HEK293 (cell line): ENCODE results near the gene TMEM135.
"Not testable (repeated sequence)": the region's sequence is repeated elsewhere in the genome, so short reads cannot be mapped to it uniquely, and the experiment has no call there.

Experiments used
- CTCF ChIA-PET: fragments of 350-600 bp; formaldehyde crosslinking; extraction: SDS; loops from one replicate; lab custom pipeline; 2021; ENCODE audit warnings: antibody characterized with exemption; lab: Yijun Ruan, JAX
- POLR2A ChIA-PET: fragments of 300-600 bp; formaldehyde crosslinking; extraction: SDS; loops from one replicate; lab custom pipeline; 2020; ENCODE audit warnings: antibody characterized with exemption, inconsistent platforms; lab: Yijun Ruan, JAX
- H3K27ac ChIP-seq: fragments of 200-500 bp; sonication (Bioruptor generic); 2 replicates; pipeline ENCODE4 v1.5.1; 2014; ENCODE audit warnings: low read depth, low read length, control low read depth, inconsistent platforms; ENCODE audit errors: extremely low read depth
- H3K36me3 ChIP-seq, 2 experiments: fragments of 200-500 bp in 1 of 2; sonication (Bioruptor generic) in 1 of 2; 1 replicate in 1 of 2; 2 replicates in 1 of 2; pipeline ENCODE4 v1.5.1; 2014 to 2017; ENCODE audit warnings: inconsistent platforms in 2 of 2, low read length in 2 of 2; ENCODE audit not compliant: control insufficient read depth in 2 of 2, insufficient read depth in 1 of 2
- H3K4me1 ChIP-seq: fragments of 200-500 bp; sonication (Bioruptor generic); 2 replicates; pipeline ENCODE4 v1.5.1; 2014; ENCODE audit warnings: mild to moderate bottlenecking, low read length, inconsistent platforms; ENCODE audit not compliant: control insufficient read depth, insufficient read depth
- H3K4me3 ChIP-seq: 2 replicates; pipeline ENCODE4 v1.5.1; 2011; ENCODE audit warnings: low read depth, mild to moderate bottlenecking, control low read depth, low read length, moderate library complexity
- H3K9me3 ChIP-seq: fragments of 200-500 bp; sonication (Bioruptor generic); 2 replicates; pipeline ENCODE4 v1.5.1; 2014; ENCODE audit warnings: low read depth, low read length, inconsistent platforms; ENCODE audit not compliant: control insufficient read depth, insufficient read depth
- FEZF1 ChIP-seq: fragments of 450-650 bp; formaldehyde crosslinking; IDR thresholded peaks from 2 replicates; pipeline ENCODE4 v1.5.1; 2016; ENCODE audit warnings: missing biosample characterization, missing genetic modification characterization
- SALL2 ChIP-seq: fragments of 450-650 bp; formaldehyde crosslinking; IDR thresholded peaks from 2 replicates; pipeline ENCODE4 v1.5.0; 2017; ENCODE audit warnings: missing biosample characterization, mild to moderate bottlenecking, missing genetic modification characterization, borderline replicate concordance
- SP2 ChIP-seq: fragments of 450-650 bp; formaldehyde crosslinking; IDR thresholded peaks from 2 replicates; pipeline ENCODE4 v1.5.1; 2016; ENCODE audit warnings: missing biosample characterization, missing genetic modification characterization
- ZBTB17 ChIP-seq: fragments of 450-650 bp; formaldehyde crosslinking; IDR thresholded peaks from 2 replicates; pipeline ENCODE4 v1.5.1; 2016; ENCODE audit warnings: missing biosample characterization, missing genetic modification characterization
- ZBTB7A ChIP-seq: fragments of 450-650 bp; formaldehyde crosslinking; IDR thresholded peaks from 2 replicates; pipeline ENCODE4 v1.5.1; 2016; ENCODE audit warnings: low read depth, missing biosample characterization, missing genetic modification characterization
- ZEB2 ChIP-seq: fragments of 450-650 bp; formaldehyde crosslinking; IDR thresholded peaks from 2 replicates; pipeline ENCODE4 v1.5.1; 2016; ENCODE audit warnings: missing biosample characterization, missing genetic modification characterization
- ZFHX2 ChIP-seq: fragments of 450-650 bp; formaldehyde crosslinking; conservative IDR thresholded peaks from 2 replicates; pipeline ENCODE4 v1.5.1; 2016; ENCODE audit warnings: missing biosample characterization, missing genetic modification characterization
- ZNF121 ChIP-seq: fragments of 450-650 bp; formaldehyde crosslinking; IDR thresholded peaks from 2 replicates; pipeline ENCODE4 v1.5.1; 2016; ENCODE audit warnings: missing biosample characterization, missing genetic modification characterization
- ZNF174 ChIP-seq: fragments of 450-650 bp; formaldehyde crosslinking; IDR thresholded peaks from 2 replicates; pipeline ENCODE4 v1.5.0; 2017; ENCODE audit warnings: missing biosample characterization, mild to moderate bottlenecking, missing genetic modification characterization
- ZNF2 ChIP-seq: fragments of 450-650 bp; formaldehyde crosslinking; IDR thresholded peaks from 2 replicates; pipeline ENCODE4 v1.5.1; 2016; ENCODE audit warnings: missing biosample characterization, missing genetic modification characterization
- ZNF248 ChIP-seq: fragments of 450-650 bp; formaldehyde crosslinking; IDR thresholded peaks from 2 replicates; pipeline ENCODE4 v1.5.1; 2017; ENCODE audit warnings: missing biosample characterization, missing genetic modification characterization
- ZNF280D ChIP-seq: fragments of 450-650 bp; formaldehyde crosslinking; IDR thresholded peaks from 2 replicates; pipeline ENCODE4 v1.5.1; 2016; ENCODE audit warnings: missing biosample characterization, missing genetic modification characterization
- ZNF37A ChIP-seq: fragments of 450-650 bp; IDR thresholded peaks from 2 replicates; pipeline ENCODE4 v1.5.1; 2018; ENCODE audit warnings: missing biosample characterization, missing genetic modification characterization
- ZNF488 ChIP-seq: fragments of 450-650 bp; formaldehyde crosslinking; IDR thresholded peaks from 2 replicates; pipeline ENCODE4 v1.5.1; 2016; ENCODE audit warnings: missing biosample characterization, missing genetic modification characterization
- ZNF529 ChIP-seq: fragments of 450-650 bp; formaldehyde crosslinking; IDR thresholded peaks from 2 replicates; pipeline ENCODE4 v1.5.1; 2017; ENCODE audit warnings: missing genetic modification characterization, missing biosample characterization; ENCODE audit not compliant: insufficient replicate concordance
- ZNF555 ChIP-seq: fragments of 450-650 bp; formaldehyde crosslinking; conservative IDR thresholded peaks from 2 replicates; pipeline ENCODE4 v1.5.1; 2017; ENCODE audit warnings: missing biosample characterization, mild to moderate bottlenecking, missing genetic modification characterization, inconsistent platforms
- ZNF571 ChIP-seq: fragments of 450-650 bp; formaldehyde crosslinking; IDR thresholded peaks from 2 replicates; pipeline ENCODE4 v1.5.0; 2017; ENCODE audit warnings: missing biosample characterization, missing genetic modification characterization

TMEM135 gene

GRCh38 chr11:87004281-87004680 lies 33.5 kb upstream of the TMEM135 start:
- H3K36me3 ChIP-seq, H3K9me3 ChIP-seq, H3K27ac ChIP-seq, H3K4me1 ChIP-seq, POLR2A ChIA-PET, H3K4me3 ChIP-seq: not testable (repeated sequence)
- CTCF ChIA-PET: interaction anchor here (0.9 kb wide), 1 partner anchor 9 kb away, joined by 3 read pairs; no protein-coding TSS in a partner anchor

GRCh38 chr11:87005569-87005921 lies 32.2 kb upstream of the TMEM135 start:
- POLR2A ChIA-PET: interaction anchor here (1.2 kb wide), 1 partner anchor 32 kb away, joined by 7 read pairs; the partner anchor contains the start of gene TMEM135
- TF ChIP-seq ZFHX2 (tag by site-specific recombination) (no peak), ZBTB7A (tag by site-specific recombination) (no peak), SALL2 (no peak), ZNF2 (no peak), ZNF280D (tag by site-specific recombination) (no peak), SP2 (tag by site-specific recombination) (no peak), ZNF529 (tag by site-specific recombination) (no peak), ZNF571 (tag by site-specific recombination) (no peak)

GRCh38 chr11:87006035-87006434 lies 31.7 kb upstream of the TMEM135 start:
- Histone ChIP-seq H3K27ac (no peak overlapping the region), H3K36me3 (no peaks in the 10 kb centered on the region), H3K4me3 (no peak overlapping the region), H3K4me1 (no peaks in the 10 kb centered on the region), H3K9me3 (no peaks in the 10 kb centered on the region)
- ChIA-PET POLR2A (interaction anchor here (1.2 kb wide), 1 partner anchor 31 kb away, joined by 7 read pairs; the partner anchor contains the start of gene TMEM135), CTCF (no interaction called here)
- TF ChIP-seq ZNF248 (tag by site-specific recombination) (no peak), ZNF37A (tag by site-specific recombination) (no peak), ZNF174 (no peak), ZNF555 (tag by site-specific recombination) (no peak), ZBTB17 (tag by site-specific recombination) (no peak), FEZF1 (tag by site-specific recombination) (no peak), ZNF121 (tag by site-specific recombination) (no peak), ZNF488 (no peak), ZEB2 (tag by site-specific recombination) (no peak)

More at GRCh38 chr11:87005569-87005921, 32.2 kb upstream of the TMEM135 start:
- Histone ChIP-seq H3K27ac (no peak overlapping the region), H3K4me1 (no peaks in the 10 kb centered on the region), H3K4me3 (no peak overlapping the region), H3K9me3 (no peaks in the 10 kb centered on the region), H3K36me3 (no peaks in the 10 kb centered on the region)
- CTCF ChIA-PET: interaction anchor here (0.7 kb wide), 1 partner anchor 284 kb away, joined by 4 read pairs; no protein-coding TSS in a partner anchor
